ENCODE results near the gene SERTM2. TPM values are rescaled to one million over a fixed set of nuclear protein-coding genes. Genes with fewer than 3 reads are reported as not detected.

Gene SERTM2
- total and polyA plus RNA-seq, 2 experiments from 2014 or later = 1.6 to 2.9 TPM

DNA sequence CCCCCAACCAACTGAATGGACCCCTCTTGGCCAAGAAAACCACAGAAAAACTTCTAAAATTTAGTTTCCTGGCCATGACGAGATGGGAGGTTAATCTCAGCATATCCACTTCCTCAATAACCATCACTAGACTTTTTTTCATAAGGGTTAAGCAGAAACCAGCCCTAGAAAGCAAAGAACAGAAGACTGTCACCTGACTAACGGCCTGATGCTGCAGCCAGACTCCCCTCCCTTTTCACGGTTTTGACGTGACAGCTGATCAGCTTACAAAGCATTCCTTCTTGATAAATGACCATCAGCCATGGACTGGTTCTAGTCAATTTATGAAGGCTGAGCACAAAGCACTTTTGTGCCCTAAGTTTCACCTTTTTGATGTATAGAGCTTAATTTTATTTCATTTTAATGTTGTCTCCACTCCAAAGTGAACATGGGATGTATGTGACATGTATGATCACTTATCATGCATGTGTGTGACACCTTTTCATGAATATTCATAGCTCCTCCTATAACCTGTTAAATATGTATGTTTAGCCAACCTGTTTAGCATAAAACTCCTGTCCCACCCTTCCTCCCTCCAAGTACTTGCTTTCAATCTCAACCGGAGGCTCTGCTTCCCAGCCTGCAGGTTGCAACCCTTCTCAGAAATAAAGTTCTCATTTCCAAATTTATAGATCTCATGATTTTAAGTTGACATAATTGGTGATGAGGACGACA, 56.3 kb downstream of the SERTM2 start:
- DNase-seq (ENCODE audit: low spot score) = no peak
- Histone ChIP-seq H3K9me3 (ENCODE audit: low read depth) (no peaks in the 10 kb centered on the region), H3K4me2 (no peak overlapping the region), H4K20me1 (ENCODE audit: insufficient read depth, poor library complexity, severe bottlenecking) (no peaks in the 10 kb centered on the region), H3K27me3 (no peaks in the 10 kb centered on the region), H3K9me2 (replicated peaks; ENCODE audit: insufficient read depth) (no peaks in the 10 kb centered on the region), H3K27ac (no peak overlapping the region), H3K79me2 (no peaks in the 10 kb centered on the region), H3K4me1 (ENCODE audit: insufficient read depth) (no peaks in the 10 kb centered on the region), H3K4me3 (no peak overlapping the region), H2AFZ (no peak overlapping the region), H3K36me3 (replicated peaks; ENCODE audit: insufficient read depth, low read depth) (no peaks in the 10 kb centered on the region)
- 57% methylated on average over 6 of the region's 6 CpGs for WGBS (ENCODE audit: low lambda C conversion rate, missing lambda C conversion rate)
- TF ChIP-seq, protein P1, sequence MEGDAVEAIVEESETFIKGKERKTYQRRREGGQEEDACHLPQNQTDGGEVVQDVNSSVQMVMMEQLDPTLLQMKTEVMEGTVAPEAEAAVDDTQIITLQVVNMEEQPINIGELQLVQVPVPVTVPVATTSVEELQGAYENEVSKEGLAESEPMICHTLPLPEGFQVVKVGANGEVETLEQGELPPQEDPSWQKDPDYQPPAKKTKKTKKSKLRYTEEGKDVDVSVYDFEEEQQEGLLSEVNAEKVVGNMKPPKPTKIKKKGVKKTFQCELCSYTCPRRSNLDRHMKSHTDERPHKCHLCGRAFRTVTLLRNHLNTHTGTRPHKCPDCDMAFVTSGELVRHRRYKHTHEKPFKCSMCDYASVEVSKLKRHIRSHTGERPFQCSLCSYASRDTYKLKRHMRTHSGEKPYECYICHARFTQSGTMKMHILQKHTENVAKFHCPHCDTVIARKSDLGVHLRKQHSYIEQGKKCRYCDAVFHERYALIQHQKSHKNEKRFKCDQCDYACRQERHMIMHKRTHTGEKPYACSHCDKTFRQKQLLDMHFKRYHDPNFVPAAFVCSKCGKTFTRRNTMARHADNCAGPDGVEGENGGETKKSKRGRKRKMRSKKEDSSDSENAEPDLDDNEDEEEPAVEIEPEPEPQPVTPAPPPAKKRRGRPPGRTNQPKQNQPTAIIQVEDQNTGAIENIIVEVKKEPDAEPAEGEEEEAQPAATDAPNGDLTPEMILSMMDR (IDR thresholded peaks at IDR 0.05; ENCODE audit: poor library complexity) = no peak
- TF ChIP-seq EZH2 (IDR thresholded peaks at IDR 0.05; ENCODE audit: borderline replicate concordance) = no peak
- no peak for TF ChIP-seq EZH2phosphoT487 (IDR thresholded peaks at IDR 0.05; ENCODE audit: low read depth, severe bottlenecking, unreplicated experiment)

DNA sequence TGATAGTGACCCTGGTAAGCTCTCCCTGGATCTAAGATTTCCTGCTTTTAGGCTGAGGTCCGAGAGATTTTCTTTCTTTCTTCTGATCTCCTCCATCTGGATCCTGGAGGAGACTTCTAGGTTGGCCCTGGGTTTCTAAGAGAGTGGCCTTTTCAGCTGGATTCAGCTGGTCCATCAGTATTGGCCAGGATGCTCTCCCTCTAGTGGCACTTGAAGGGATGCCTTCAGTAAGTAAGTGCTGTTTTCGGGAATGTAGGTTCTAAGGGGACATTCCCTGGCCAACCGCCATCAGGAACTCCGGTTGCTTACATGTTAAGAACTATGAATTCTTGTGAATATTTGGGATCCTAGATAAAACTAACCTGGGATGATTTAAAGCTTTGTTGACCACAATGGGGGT, 56.9 kb downstream of the SERTM2 start:
- Histone ChIP-seq H3K4me2 (no peak overlapping the region), H3K79me2 (no peaks in the 10 kb centered on the region), H3K27me3 (no peaks in the 10 kb centered on the region), H2AFZ (no peak overlapping the region), H3K9me3 (ENCODE audit: low read depth) (no peaks in the 10 kb centered on the region), H3K4me1 (ENCODE audit: insufficient read depth) (no peaks in the 10 kb centered on the region), H3K27ac (no peak overlapping the region), H3K4me3 (no peak overlapping the region), H3K9me2 (replicated peaks; ENCODE audit: insufficient read depth) (no peaks in the 10 kb centered on the region), H4K20me1 (ENCODE audit: insufficient read depth, poor library complexity, severe bottlenecking) (no peaks in the 10 kb centered on the region), H3K36me3 (replicated peaks; ENCODE audit: insufficient read depth, low read depth) (no peaks in the 10 kb centered on the region)
- TF ChIP-seq, protein P1 (IDR thresholded peaks at IDR 0.05; ENCODE audit: poor library complexity) = peak; percentile 49
- no peak for TF ChIP-seq EZH2 (IDR thresholded peaks at IDR 0.05; ENCODE audit: borderline replicate concordance)
- peak; percentile 50 for DNase-seq (ENCODE audit: low spot score)
- WGBS (ENCODE audit: low lambda C conversion rate, missing lambda C conversion rate) = 52% methylated on average over 4 of the region's 4 CpGs

DNA sequence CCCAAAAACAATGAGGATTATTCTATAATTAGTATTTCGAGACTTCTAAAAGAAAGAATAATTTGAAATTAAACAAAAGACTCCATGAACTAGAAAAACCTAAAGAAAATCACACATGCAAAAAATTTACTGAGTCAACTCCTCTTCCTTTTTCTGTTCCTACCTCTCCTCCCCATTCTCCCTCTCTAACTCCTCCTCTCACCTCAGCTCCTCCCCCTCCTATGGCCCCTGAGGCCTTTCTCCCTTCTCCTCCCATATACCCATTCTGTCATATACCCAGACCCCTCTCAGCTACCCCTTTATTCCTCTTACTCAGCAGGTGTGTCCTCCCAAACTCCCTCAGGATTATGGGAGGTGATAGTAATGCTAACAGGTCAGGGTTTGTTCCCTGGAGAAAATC, 57.4 kb downstream of the SERTM2 start:
- DNase-seq (ENCODE audit: low spot score) = no peak
- Histone ChIP-seq H3K27ac (no peak overlapping the region), H3K27me3 (no peaks in the 10 kb centered on the region), H3K4me3 (no peak overlapping the region), H3K9me2 (replicated peaks; ENCODE audit: insufficient read depth) (no peaks in the 10 kb centered on the region), H2AFZ (no peak overlapping the region), H3K36me3 (replicated peaks; ENCODE audit: insufficient read depth, low read depth) (no peaks in the 10 kb centered on the region), H4K20me1 (ENCODE audit: insufficient read depth, poor library complexity, severe bottlenecking) (no peaks in the 10 kb centered on the region), H3K4me1 (ENCODE audit: insufficient read depth) (no peaks in the 10 kb centered on the region), H3K9me3 (ENCODE audit: low read depth) (no peaks in the 10 kb centered on the region), H3K79me2 (no peaks in the 10 kb centered on the region), H3K4me2 (no peak overlapping the region)
- TF ChIP-seq, protein P1 (IDR thresholded peaks at IDR 0.05; ENCODE audit: poor library complexity) = no peak
- whole genome bisulfite sequencing (ENCODE audit: low lambda C conversion rate, missing lambda C conversion rate) = 76% methylated on average over 1 of the region's 1 CpG

Other genes with a start within 250 kb of the SERTM2 start
- 24.4 and 25.8 TPM in 2 replicates for gene CAPN6, start 241.2 kb upstream of the SERTM2 start, total RNA-seq
- gene CAPN6, start 241.2 kb upstream of the SERTM2 start, polyA plus RNA-seq = 22.2 and 22.9 TPM in 2 replicates
- gene DCX, start 99.5 kb upstream of the SERTM2 start, total RNA-seq = 1.0 and 1.2 TPM in 2 replicates
- gene DCX, start 99.5 kb upstream of the SERTM2 start, polyA plus RNA-seq = 0.05 and 0.34 TPM in 2 replicates
- gene ALG13, start 169.5 kb downstream of the SERTM2 start, total RNA-seq = 72.2 and 77.4 TPM in 2 replicates
- 61.5 and 72.0 TPM in 2 replicates for gene ALG13, start 169.5 kb downstream of the SERTM2 start, polyA plus RNA-seq

Measured in hepatocyte (in vitro differentiated cells).